ENCODE data around the gene WSCD2.

DNA sequence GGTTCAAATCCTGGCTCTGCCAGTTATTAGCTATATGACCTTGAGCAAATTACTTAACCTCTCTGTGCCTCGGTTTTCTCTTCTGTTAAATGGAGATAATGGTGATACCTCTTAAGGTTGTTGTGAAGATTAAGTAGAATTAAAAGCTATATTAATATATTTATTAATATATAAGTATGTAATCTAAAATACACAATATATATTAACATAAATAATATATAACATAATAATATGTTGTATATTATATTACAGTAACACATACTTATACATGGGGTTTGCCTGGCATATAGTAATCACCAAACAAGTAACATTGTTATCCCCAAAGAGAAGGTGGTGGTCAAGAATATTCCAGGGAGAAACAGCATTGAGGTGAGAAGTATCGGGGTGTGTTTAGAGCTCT, 118.0 kb downstream of the WSCD2 start:
- TF ChIP-seq, protein P1, sequence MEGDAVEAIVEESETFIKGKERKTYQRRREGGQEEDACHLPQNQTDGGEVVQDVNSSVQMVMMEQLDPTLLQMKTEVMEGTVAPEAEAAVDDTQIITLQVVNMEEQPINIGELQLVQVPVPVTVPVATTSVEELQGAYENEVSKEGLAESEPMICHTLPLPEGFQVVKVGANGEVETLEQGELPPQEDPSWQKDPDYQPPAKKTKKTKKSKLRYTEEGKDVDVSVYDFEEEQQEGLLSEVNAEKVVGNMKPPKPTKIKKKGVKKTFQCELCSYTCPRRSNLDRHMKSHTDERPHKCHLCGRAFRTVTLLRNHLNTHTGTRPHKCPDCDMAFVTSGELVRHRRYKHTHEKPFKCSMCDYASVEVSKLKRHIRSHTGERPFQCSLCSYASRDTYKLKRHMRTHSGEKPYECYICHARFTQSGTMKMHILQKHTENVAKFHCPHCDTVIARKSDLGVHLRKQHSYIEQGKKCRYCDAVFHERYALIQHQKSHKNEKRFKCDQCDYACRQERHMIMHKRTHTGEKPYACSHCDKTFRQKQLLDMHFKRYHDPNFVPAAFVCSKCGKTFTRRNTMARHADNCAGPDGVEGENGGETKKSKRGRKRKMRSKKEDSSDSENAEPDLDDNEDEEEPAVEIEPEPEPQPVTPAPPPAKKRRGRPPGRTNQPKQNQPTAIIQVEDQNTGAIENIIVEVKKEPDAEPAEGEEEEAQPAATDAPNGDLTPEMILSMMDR (IDR thresholded peaks at IDR 0.05), result no peak
- TF ChIP-seq POLR2A (IDR thresholded peaks at IDR 0.05), result no peak

All from Peyer's patch (tissue), 4 donors.